Retinal pigment epithelial cell (primary cell): Measurements from ENCODE around the gene SLC26A3.
A peak's percentile ranks its signal among the peaks of the same experiment; 100 is the strongest.

Source experiments
- DNase-seq: peaks from one replicate; pipeline ENCODE4 v3.0.0-alpha.2; 2010; ENCODE audit warnings: low read depth
- H3K4me3 ChIP-seq: 2 replicates; pipeline ENCODE4 v1.5.1; 2011; ENCODE audit warnings: mild to moderate bottlenecking, low read length, control low read depth, moderate library complexity
- CTCF ChIP-seq: conservative IDR thresholded peaks from 2 replicates; pipeline ENCODE4 v1.5.1; 2011; ENCODE audit warnings: low read depth, low read length, control low read depth, inconsistent platforms

Gene SLC26A3

GRCh38 chr7:107758667-107759066 is 44.4 kb downstream of the SLC26A3 start:
- no peak for DNase-seq
- no peak overlapping the region for H3K4me3 ChIP-seq
- no peak for TF ChIP-seq CTCF

GRCh38 chr7:107754642-107755041 is 48.4 kb downstream of the SLC26A3 start:
- no peak overlapping the region for H3K4me3 ChIP-seq
- no peak for DNase-seq
- TF ChIP-seq CTCF: peak; percentile 6

GRCh38 chr7:107751113-107751512 is 51.9 kb downstream of the SLC26A3 start:
- TF ChIP-seq CTCF: no peak
- no peak overlapping the region for H3K4me3 ChIP-seq
- no peak for DNase-seq

GRCh38 chr7:107746006-107746405 is 57.0 kb downstream of the SLC26A3 start:
- no peak for DNase-seq
- TF ChIP-seq CTCF: no peak
- no peak overlapping the region for H3K4me3 ChIP-seq

- peak overlapping the region; percentile 94 for H3K4me3 ChIP-seq
- no peak for DNase-seq
- TF ChIP-seq CTCF: no peak
Measured at GRCh38 chr7:107744345-107744750, 58.7 kb downstream of the SLC26A3 start.

GRCh38 chr7:107743567-107744344 is 59.3 kb downstream of the SLC26A3 start, which contains the start of gene CBLL1:
CBLL1 (plus strand) TSS chr7:107744142; CDS start chr7:107744164, 22 bp downstream.
- peak; percentile 84 for DNase-seq
- peak within 1 kb of the TSS; percentile 94 for H3K4me3 ChIP-seq
- TF ChIP-seq CTCF: peak; percentile 70
